H9 (cell line): ENCODE results near the gene IL1RAP. TPM values are rescaled to one million over a fixed set of nuclear protein-coding genes. Genes with fewer than 3 reads are reported as not detected.
A peak's percentile ranks its signal among the peaks of the same experiment; 100 is the strongest.

ENCODE experiments used
- DNase-seq: peaks from one replicate; pipeline ENCODE4 v3.0.0-alpha.2; 2017
- H2AFZ ChIP-seq: one replicate; pipeline ENCODE4 v1.6.1; 2013; ENCODE audit warnings: mild to moderate bottlenecking, low read length, control low read depth, moderate library complexity
- H2AK5ac ChIP-seq: 2 replicates; pipeline ENCODE4 v1.6.1; 2013; ENCODE audit warnings: low read length, control low read depth, mixed read lengths; ENCODE audit not compliant: insufficient read length
- H2BK120ac ChIP-seq: one replicate; pipeline ENCODE4 v1.6.1; 2013; ENCODE audit warnings: low read depth, mild to moderate bottlenecking, low read length, control low read depth, inconsistent platforms; ENCODE audit not compliant: poor library complexity, severe bottlenecking
- H2BK12ac ChIP-seq: 2 replicates; pipeline ENCODE4 v1.6.1; 2013; ENCODE audit warnings: low read length, control low read depth, mixed read lengths, low read depth; ENCODE audit not compliant: insufficient read length
- H2BK15ac ChIP-seq: 2 replicates; pipeline ENCODE4 v1.6.1; 2013; ENCODE audit warnings: low read depth, low read length, control low read depth
- H2BK20ac ChIP-seq: one replicate; pipeline ENCODE4 v1.6.1; 2013; ENCODE audit warnings: low read depth, mild to moderate bottlenecking, low read length, control low read depth, inconsistent platforms; ENCODE audit not compliant: poor library complexity, severe bottlenecking
- H2BK5ac ChIP-seq: 2 replicates; pipeline ENCODE4 v1.6.1; 2013; ENCODE audit warnings: low read length, control low read depth, mixed read lengths; ENCODE audit not compliant: insufficient read length
- H3K14ac ChIP-seq: 2 replicates; pipeline ENCODE4 v1.6.1; 2013; ENCODE audit warnings: low read length, control low read depth; ENCODE audit not compliant: insufficient read depth
- H3K18ac ChIP-seq: 2 replicates; pipeline ENCODE4 v1.6.1; 2013; ENCODE audit warnings: low read depth, mild to moderate bottlenecking, mixed read lengths, low read length, control low read depth; ENCODE audit not compliant: insufficient read length
- H3K23ac ChIP-seq: 2 replicates; pipeline ENCODE4 v1.6.1; 2013; ENCODE audit warnings: low read length, control low read depth, mixed read lengths, low read depth; ENCODE audit not compliant: insufficient read length
- H3K23me2 ChIP-seq: 2 replicates; pipeline ENCODE4 v1.6.1; 2013; ENCODE audit warnings: low read depth, mild to moderate bottlenecking, mixed read lengths, low read length, control low read depth; ENCODE audit not compliant: insufficient read length, poor library complexity, severe bottlenecking
- H3K27ac ChIP-seq: 2 replicates; pipeline ENCODE4 v1.5.1; 2013; ENCODE audit warnings: low read length, control low read depth, mixed read lengths, low read depth; ENCODE audit not compliant: insufficient read length
- H3K27me3 ChIP-seq: 2 replicates; pipeline ENCODE4 v1.6.1; 2013; ENCODE audit warnings: low read length, control low read depth, inconsistent platforms; ENCODE audit not compliant: insufficient read depth
- H3K4ac ChIP-seq: 2 replicates; pipeline ENCODE4 v1.6.1; 2013; ENCODE audit warnings: low read depth, mild to moderate bottlenecking, control low read depth, inconsistent platforms, low read length, moderate library complexity
- H3K4me1 ChIP-seq: 2 replicates; pipeline ENCODE4 v1.6.1; 2013; ENCODE audit warnings: low read length, control low read depth, inconsistent platforms; ENCODE audit not compliant: insufficient read depth
- H3K4me2 ChIP-seq: 2 replicates; pipeline ENCODE4 v1.6.1; 2013; ENCODE audit warnings: low read length, control low read depth, mixed read lengths; ENCODE audit not compliant: insufficient read length, insufficient read depth
- H3K56ac ChIP-seq: 2 replicates; pipeline ENCODE4 v1.6.1; 2013; ENCODE audit warnings: low read depth, mild to moderate bottlenecking, mixed read lengths, low read length, control low read depth; ENCODE audit not compliant: insufficient read length
- H3K79me1 ChIP-seq: 2 replicates; pipeline ENCODE4 v1.6.1; 2013; ENCODE audit warnings: low read depth, mild to moderate bottlenecking, moderate library complexity, low read length, control low read depth, inconsistent platforms; ENCODE audit not compliant: insufficient read depth, poor library complexity, severe bottlenecking
- H3K79me2 ChIP-seq: 2 replicates; pipeline ENCODE4 v1.6.1; 2013; ENCODE audit warnings: low read length, control low read depth, inconsistent platforms; ENCODE audit not compliant: insufficient read depth
- H3K9ac ChIP-seq: 2 replicates; pipeline ENCODE4 v1.6.1; 2013; ENCODE audit warnings: low read length, control low read depth, mixed read lengths; ENCODE audit not compliant: insufficient read length; ENCODE audit errors: extremely low read depth
- H3K9me3 ChIP-seq: one replicate; pipeline ENCODE4 v1.6.1; 2013; ENCODE audit warnings: low read depth, low read length, inconsistent platforms; ENCODE audit not compliant: control insufficient read depth
- H3T11ph ChIP-seq: one replicate; pipeline ENCODE4 v1.6.1; 2013; ENCODE audit warnings: mild to moderate bottlenecking, low read length, control low read depth, inconsistent platforms
- H4K20me1 ChIP-seq: one replicate; pipeline ENCODE4 v1.6.1; 2013; ENCODE audit not compliant: control insufficient read depth, insufficient read length, insufficient read depth
- H4K5ac ChIP-seq: 2 replicates; pipeline ENCODE4 v1.6.1; 2013; ENCODE audit warnings: low read depth, mild to moderate bottlenecking, mixed read lengths, low read length, control low read depth; ENCODE audit not compliant: insufficient read length
- H4K8ac ChIP-seq: replicated peaks from 2 replicates; pipeline ENCODE4 v1.6.1; 2013; ENCODE audit warnings: low read length, control low read depth, mixed read lengths, low read depth; ENCODE audit not compliant: insufficient read length
- H4K91ac ChIP-seq: 2 replicates; pipeline ENCODE4 v1.6.1; 2013; ENCODE audit warnings: low read depth, mild to moderate bottlenecking, moderate library complexity, mixed read lengths, low read length, control low read depth; ENCODE audit not compliant: insufficient read length
- H3K27ac Mint-ChIP-seq, 3 experiments: 2 replicates in 2 of 3; 3 replicates in 1 of 3; pipeline ENCODE4 v1.8.0; 2020 to 2021; ENCODE audit warnings: mixed read lengths in 3 of 3, mild to moderate bottlenecking in 1 of 3, moderate library complexity in 1 of 3
- H3K27me3 Mint-ChIP-seq: 2 replicates; pipeline ENCODE4 v1.8.0; 2021; ENCODE audit warnings: low read depth, mild to moderate bottlenecking, moderate library complexity, mixed read lengths
- H3K36me3 Mint-ChIP-seq, 3 experiments: 2 replicates in 2 of 3; 3 replicates in 1 of 3; pipeline ENCODE4 v1.8.0; 2020 to 2021; ENCODE audit warnings: low read depth in 3 of 3, mixed read lengths in 3 of 3; ENCODE audit not compliant: insufficient read depth in 1 of 3
- H3K4me1 Mint-ChIP-seq, 2 experiments: 2 replicates each; pipeline ENCODE4 v1.8.0; 2020; ENCODE audit warnings: mixed read lengths in 2 of 2
- H3K4me3 Mint-ChIP-seq, 2 experiments: 2 replicates in 1 of 2; 3 replicates in 1 of 2; pipeline ENCODE4 v1.8.0; 2020 to 2021; ENCODE audit warnings: mild to moderate bottlenecking in 2 of 2, mixed read lengths in 2 of 2, moderate library complexity in 1 of 2
- H3K9me3 Mint-ChIP-seq, 2 experiments: 2 replicates in 1 of 2; 3 replicates in 1 of 2; pipeline ENCODE4 v1.8.0; 2020; ENCODE audit warnings: mild to moderate bottlenecking in 2 of 2, mixed read lengths in 2 of 2, moderate library complexity in 1 of 2
- CTCF ChIP-seq: fragments of 200-600 bp; sonication (generic); conservative IDR thresholded peaks from 3 replicates; pipeline ENCODE4 v1.8.0; 2021; ENCODE audit warnings: antibody characterized with exemption, mild to moderate bottlenecking
- WGBS: extraction: QIAGEN DNeasy Blood & Tissue Kit; methylation state at CpG from one replicate; pipeline ENCODE4 v1.1.7; 2013; ENCODE audit warnings: missing lambda C conversion rate, low lambda C conversion rate, mixed read lengths; ENCODE audit not compliant: insufficient read length; ENCODE audit errors: extremely low coverage; 5-methylcytosine and 5-hydroxymethylcytosine counted together
- total RNA-seq: library from RNA; stranded (reverse); gene quantifications from 2 replicates; pipeline ENCODE4 v1.2.1, GENCODE V29; 2021

The IL1RAP gene
- total RNA-seq, 1 experiment from 2014 or later, result 4.6 TPM

GRCh38 chr3:190566043-190566933 lies 52.4 kb downstream of the IL1RAP start:
- Histone ChIP-seq H2AFZ (no peak overlapping the region), H4K8ac (no peak overlapping the region), H4K20me1 (no peaks in the 10 kb centered on the region), H3K4me1 (peaks cover 4% of the 10 kb centered on the region; the same call in 1 of the 2 replicates), H3K18ac (no peak overlapping the region), H3K79me1 (no peaks in the 10 kb centered on the region), H3K27ac (no peak overlapping the region), H3K4me2 (no peak overlapping the region), H3K79me2 (no peaks in the 10 kb centered on the region), H2BK120ac (no peak overlapping the region), H3K9ac (no peak overlapping the region), H2AK5ac (no peak overlapping the region), H3T11ph (no peak overlapping the region), H3K27me3 (no peaks in the 10 kb centered on the region), H3K4ac (no peak overlapping the region), H3K23me2 (no peaks in the 10 kb centered on the region), H3K56ac (no peak overlapping the region), H4K91ac (no peak overlapping the region), H3K14ac (no peak overlapping the region), H3K9me3 (no peaks in the 10 kb centered on the region), H4K5ac (no peak overlapping the region), H2BK20ac (no peak overlapping the region), H2BK5ac (no peak overlapping the region), H2BK15ac (no peak overlapping the region), H2BK12ac (no peak overlapping the region), H3K23ac (no peak overlapping the region)
- no peaks in the 10 kb centered on the region for H3K9me3 Mint-ChIP-seq
- peaks cover 25 to 26% of the 10 kb centered on the region in 2 experiments for H3K4me1 Mint-ChIP-seq
- no peaks in the 10 kb centered on the region for H3K27me3 Mint-ChIP-seq
- H3K27ac Mint-ChIP-seq, result peak overlapping the region; percentile 2 to 94 (median 2); a peak in 3 of 7 replicates
- no CpG with 5 or more reads among the region's 6 CpGs for WGBS
- no peak overlapping the region for H3K4me3 Mint-ChIP-seq
- peaks cover 0 to 2% (median 0%) of the 10 kb centered on the region in 3 experiments; a peak in 2 of 7 replicates for H3K36me3 Mint-ChIP-seq
- TF ChIP-seq CTCF, result no peak
- DNase-seq, result no peak
